PC-3 (cell line): ENCODE data around the gene TSFM. TPM values are rescaled to one million over a fixed set of nuclear protein-coding genes. Genes with fewer than 3 reads are reported as not detected.
A peak's percentile ranks its signal among the peaks of the same experiment; 100 is the strongest.

Experiments
- ATAC-seq: fragments of 200-7000 bp; cut with Tn5 transposase; 2 replicates; pipeline ENCODE4 v1.9.1; 2020; ENCODE audit warnings: mild to moderate bottlenecking, moderate library complexity
- BruUV-seq: library from RNA; stranded (reverse); fragments of 400-500 nt; replicated peaks from 2 replicates; lab custom pipeline; 2021; lab: Mats Ljungman, UMichigan
- CTCF ChIA-PET: fragments of 300-600 bp; sonication (Branson Sonifier 250); formaldehyde crosslinking; loops from one replicate; lab custom pipeline; 2022; ENCODE audit warnings: antibody characterized with exemption; lab: Charles Lee
- POLR2A ChIA-PET: fragments of 300-600 bp; sonication (Branson Sonifier 250); formaldehyde crosslinking; loops from one replicate; lab custom pipeline; 2022; ENCODE audit warnings: antibody characterized with exemption; ENCODE audit not compliant: unreplicated experiment; lab: Charles Lee
- DNase-seq: peaks from one replicate; pipeline ENCODE4 v3.0.0-alpha.2; 2015
- H2AFZ ChIP-seq: fragments of 300-600 bp; sonication (generic); 2 replicates; pipeline ENCODE4 v1.6.0; 2016; ENCODE audit warnings: antibody characterized with exemption, low read length
- H3F3A ChIP-seq: fragments of 300-600 bp; sonication (generic); one replicate; pipeline ENCODE4 v1.6.0; 2017; ENCODE audit warnings: antibody characterized with exemption, low read length, control low read depth, mild to moderate bottlenecking; ENCODE audit not compliant: unreplicated experiment
- H3K27ac ChIP-seq: fragments of 300-600 bp; sonication (generic); 2 replicates; pipeline ENCODE4 v1.5.1; 2016; ENCODE audit warnings: mild to moderate bottlenecking, low read length
- H3K27me3 ChIP-seq: fragments of 300-600 bp; sonication (generic); 2 replicates; pipeline ENCODE4 v1.6.1; 2016; ENCODE audit warnings: low read length, mixed read lengths
- H3K36me3 ChIP-seq: fragments of 300-600 bp; sonication (generic); 2 replicates; pipeline ENCODE4 v1.6.1; 2016; ENCODE audit warnings: low read depth, mixed run types, low read length, mixed read lengths
- H3K4me1 ChIP-seq: fragments of 300-600 bp; sonication (generic); 2 replicates; pipeline ENCODE4 v1.5.1; 2016; ENCODE audit warnings: low read length; ENCODE audit not compliant: insufficient read depth
- H3K4me2 ChIP-seq: fragments of 300-600 bp; sonication (generic); 2 replicates; pipeline ENCODE4 v1.6.0; 2016; ENCODE audit warnings: low read length
- H3K4me3 ChIP-seq: fragments of 300-600 bp; sonication (generic); 2 replicates; pipeline ENCODE4 v1.5.1; 2016; ENCODE audit warnings: mild to moderate bottlenecking, low read length, mixed read lengths
- H3K79me2 ChIP-seq: fragments of 300-600 bp; sonication (generic); 2 replicates; pipeline ENCODE4 v1.6.1; 2017; ENCODE audit warnings: low read length, mixed read lengths
- H3K9ac ChIP-seq: fragments of 300-600 bp; sonication (generic); 2 replicates; pipeline ENCODE4 v1.6.0; 2016; ENCODE audit warnings: mild to moderate bottlenecking, low read length
- H3K9me2 ChIP-seq: fragments of 300-600 bp; sonication (generic); replicated peaks from 2 replicates; pipeline ENCODE4 v1.6.1; 2016; ENCODE audit warnings: mixed run types, low read length, mixed read lengths
- H3K9me3 ChIP-seq: fragments of 300-600 bp; sonication (generic); 2 replicates; pipeline ENCODE4 v1.6.1; 2016; ENCODE audit warnings: low read length, mixed read lengths
- H4K20me1 ChIP-seq: fragments of 300-600 bp; sonication (generic); 2 replicates; pipeline ENCODE4 v1.6.1; 2016; ENCODE audit warnings: low read length, mixed read lengths
- CTCF ChIP-seq: fragments of 300-600 bp; sonication (generic); conservative IDR thresholded peaks from 2 replicates; pipeline ENCODE4 v1.5.1; 2017; ENCODE audit warnings: antibody characterized with exemption, low read depth, mild to moderate bottlenecking, low read length
- EZH2 ChIP-seq: fragments of 300-600 bp; sonication (generic); IDR thresholded peaks from one replicate; pipeline ENCODE4 v1.6.1; 2017; ENCODE audit warnings: antibody characterized with exemption, mild to moderate bottlenecking, low read length; ENCODE audit not compliant: unreplicated experiment
- EZH2phosphoT487 ChIP-seq: fragments of 300-600 bp; sonication (generic); IDR thresholded peaks from 2 replicates; pipeline ENCODE4 v1.6.1; 2018; ENCODE audit warnings: mild to moderate bottlenecking, antibody characterized with exemption, low read length, borderline replicate concordance
- intact Hi-C: fragments of 100-400 bp; cut with micrococcal nuclease; formaldehyde crosslinking; loops from 2 replicates; pipeline ENCODE4 v1.9.0; 2023
- total RNA-seq: library from RNA; depleted of rRNA; stranded (reverse); fragments of >200 nt; gene quantifications from 2 replicates; pipeline ENCODE4 v1.2.3, GENCODE V29; 2014

The TSFM gene
- total RNA-seq, 1 experiment from 2014 or later, result 63.0 TPM

GRCh38 chr12:57781244-57781643 lies 1.3 kb upstream of the TSFM start:
- Histone ChIP-seq H4K20me1 (no peaks in the 10 kb centered on the region), H3K9me2 (no peaks in the 10 kb centered on the region), H3K4me2 (no peak overlapping the region), H3K9ac (no peak overlapping the region), H3K79me2 (peaks cover 31% of the 10 kb centered on the region), H3K4me3 (no peak overlapping the region), H3K27ac (no peak overlapping the region), H3K4me1 (peaks cover 6% of the 10 kb centered on the region; the same call in 1 of the 2 replicates), H3K36me3 (peaks cover 9% of the 10 kb centered on the region), H3K9me3 (no peaks in the 10 kb centered on the region), H2AFZ (no peak overlapping the region), H3F3A (no peaks in the 10 kb centered on the region), H3K27me3 (no peaks in the 10 kb centered on the region)
- no peak for DNase-seq
- intact Hi-C loops, result no loop called here
- TF ChIP-seq EZH2phosphoT487 (no peak), CTCF (no peak), EZH2 (no peak)
- no TSS peak for BruUV-seq
- no peak for ATAC-seq
- CTCF ChIA-PET, result no interaction called here
- POLR2A ChIA-PET, result interaction anchor here (0.6 kb wide), 1 partner anchor 198 kb away, joined by 3 read pairs; no protein-coding TSS in a partner anchor

- no peak overlapping the region for H3K4me3 ChIP-seq
- peaks cover 15% of the 10 kb centered on the region for H3K36me3 ChIP-seq
- no peak for ATAC-seq
- H3K27ac ChIP-seq, result no peak overlapping the region
- intact Hi-C loops, result no loop called here
- H4K20me1 ChIP-seq, result no peaks in the 10 kb centered on the region
- no peaks in the 10 kb centered on the region for H3K27me3 ChIP-seq
- H3K9me3 ChIP-seq, result no peaks in the 10 kb centered on the region
- no peak for DNase-seq
- no peaks in the 10 kb centered on the region for H3K9me2 ChIP-seq
- no peak for TF ChIP-seq EZH2phosphoT487
- no peak for TF ChIP-seq CTCF
- TF ChIP-seq EZH2, result no peak
- H3F3A ChIP-seq, result no peaks in the 10 kb centered on the region
- CTCF ChIA-PET, result no interaction called here
- H2AFZ ChIP-seq, result no peak overlapping the region
- H3K9ac ChIP-seq, result no peak overlapping the region
- peaks cover 6% of the 10 kb centered on the region; the same call in 1 of the 2 replicates for H3K4me1 ChIP-seq
- no TSS peak for BruUV-seq
- H3K79me2 ChIP-seq, result peaks cover 31% of the 10 kb centered on the region
- POLR2A ChIA-PET, result no interaction called here
- no peak overlapping the region for H3K4me2 ChIP-seq
Measured at GRCh38 chr12:57781801-57782200, 786 bp upstream of the TSFM start.

GRCh38 chr12:57782243-57782607 lies 362 bp upstream of the TSFM start:
- TF ChIP-seq EZH2phosphoT487 (no peak), EZH2 (no peak)
- Histone ChIP-seq H3K9me3 (no peaks in the 10 kb centered on the region), H4K20me1 (no peaks in the 10 kb centered on the region), H2AFZ (no peak overlapping the region), H3K9ac (no peak overlapping the region), H3K36me3 (peaks cover 17% of the 10 kb centered on the region), H3K79me2 (peaks cover 31% of the 10 kb centered on the region), H3F3A (no peaks in the 10 kb centered on the region), H3K4me3 (peak overlapping the region; percentile 93; the same call in 1 of the 2 replicates), H3K27ac (no peak overlapping the region), H3K4me2 (peak overlapping the region; percentile 28; the same call in 1 of the 2 replicates), H3K27me3 (no peaks in the 10 kb centered on the region), H3K9me2 (no peaks in the 10 kb centered on the region), H3K4me1 (peaks cover 6% of the 10 kb centered on the region; the same call in 1 of the 2 replicates)
- CTCF ChIA-PET, result no interaction called here
- POLR2A ChIA-PET, result no interaction called here
- ATAC-seq (no peak), DNase-seq (no peak)
- intact Hi-C loops, result no loop called here
- BruUV-seq, result no TSS peak
